Measurements from ENCODE around the gene AGGF1. TPM values are rescaled to one million over a fixed set of nuclear protein-coding genes. Genes with fewer than 3 reads are reported as not detected.

Gene AGGF1
- total RNA-seq, 2 experiments from 2014 or later = 27.7 to 33.5 TPM

DNA sequence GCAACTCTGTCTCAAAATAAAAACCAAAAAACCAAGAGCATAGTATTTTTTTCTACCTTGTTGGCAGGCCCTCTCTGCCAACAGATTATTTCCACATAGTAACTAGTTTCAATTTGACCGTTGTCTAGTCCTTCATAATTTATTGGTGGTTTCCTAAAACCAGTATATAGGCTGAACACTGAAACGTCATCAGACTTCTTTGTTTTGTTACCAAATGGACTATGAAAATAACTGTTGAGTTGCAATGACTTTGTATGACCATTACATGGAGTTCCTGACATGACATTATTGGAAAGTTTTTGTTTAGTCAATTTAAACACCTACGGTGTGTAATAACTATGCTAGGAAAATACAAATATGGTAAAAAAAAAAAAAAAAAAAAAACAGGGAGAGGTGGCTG lies 1.7 kb downstream of the AGGF1 start:
- Mint-ChIP-seq H3K4me1 (ENCODE audit: low read depth) (peaks cover 30% of the 10 kb centered on the region), H3K9me3 (peaks cover 18% of the 10 kb centered on the region), H3K27me3 (no peaks in the 10 kb centered on the region), H3K27ac (peak overlapping the region; percentile 94), H3K36me3 (ENCODE audit: low read depth) (peaks cover 39% of the 10 kb centered on the region), H3K4me3 (peak overlapping the region; percentile 94)
- ChIA-PET POLR2A (interaction anchor here (0.6 to 1.2 kb wide), 4 partner anchors 11 to 474 kb away, joined by 3 to 4 read pairs (median 3); partner anchors contain the start of gene ZBED3), CTCF (interaction anchor here (0.9 to 2.5 kb wide), 2 partner anchors 45 to 46 kb away, joined by 4 to 15 read pairs; no protein-coding TSS in a partner anchor)
- TF ChIP-seq CTCF (IDR thresholded peaks at IDR 0.05) = no peak
- intact Hi-C loops (cut with micrococcal nuclease) = no loop called here
- ATAC-seq = no peak
- no peak for DNase-seq

- no peak for TF ChIP-seq CTCF (IDR thresholded peaks at IDR 0.05)
- Mint-ChIP-seq H3K27me3 (no peaks in the 10 kb centered on the region), H3K4me3 (no peak overlapping the region), H3K36me3 (ENCODE audit: low read depth) (peaks cover 43% of the 10 kb centered on the region), H3K4me1 (ENCODE audit: low read depth) (peaks cover 30% of the 10 kb centered on the region), H3K9me3 (peaks cover 18% of the 10 kb centered on the region), H3K27ac (no peak overlapping the region)
- ChIA-PET POLR2A (no interaction called here), CTCF (interaction anchor here (0.6 to 0.9 kb wide), 2 partner anchors 38 to 45 kb away, joined by 3 to 4 read pairs; no protein-coding TSS in a partner anchor)
- intact Hi-C loops (cut with micrococcal nuclease) = no loop called here
- DNase-seq = no peak
- no peak for ATAC-seq
Measured at GRCh38 chr5:77032635-77033034, 2.4 kb downstream of the AGGF1 start.

DNA sequence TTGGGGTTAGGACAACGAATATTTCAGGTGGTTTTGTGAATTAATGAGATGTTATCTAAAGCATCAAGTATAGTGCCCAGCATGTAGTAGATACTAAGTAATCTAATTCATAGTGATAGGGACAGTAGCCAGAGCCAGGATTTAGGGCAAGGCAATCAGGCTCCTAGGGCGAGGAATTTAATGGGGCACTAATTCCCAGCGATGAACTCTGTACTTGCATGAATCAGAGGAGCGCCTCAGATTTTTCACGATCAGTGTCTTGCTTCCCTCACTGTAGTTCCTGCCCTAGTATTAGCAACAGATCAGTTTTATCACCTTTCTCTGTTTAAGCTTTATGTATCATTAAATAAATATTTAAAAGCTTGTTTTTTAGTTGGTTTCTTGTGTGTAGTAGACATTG lies 3.1 kb downstream of the AGGF1 start:
- Mint-ChIP-seq H3K27me3 (no peaks in the 10 kb centered on the region), H3K4me1 (ENCODE audit: low read depth) (peaks cover 30% of the 10 kb centered on the region), H3K9me3 (peaks cover 15% of the 10 kb centered on the region), H3K36me3 (ENCODE audit: low read depth) (peaks cover 42% of the 10 kb centered on the region), H3K27ac (no peak overlapping the region), H3K4me3 (no peak overlapping the region)
- no peak for TF ChIP-seq CTCF (IDR thresholded peaks at IDR 0.05)
- DNase-seq (no peak), ATAC-seq (no peak)
- intact Hi-C loops (cut with micrococcal nuclease) = no loop called here
- CTCF ChIA-PET = interaction anchor here (0.6 kb wide), 1 partner anchor 38 kb away, joined by 3 read pairs; no protein-coding TSS in a partner anchor
- POLR2A ChIA-PET = no interaction called here

GRCh38 chr5:77035950-77036349 lies 5.7 kb downstream of the AGGF1 start:
- no peaks in the 10 kb centered on the region for H3K9me3 Mint-ChIP-seq
- no peak overlapping the region for H3K4me3 Mint-ChIP-seq
- intact Hi-C loops (cut with micrococcal nuclease) = no loop called here
- ChIA-PET POLR2A (no interaction called here), CTCF (no interaction called here)
- H3K27ac Mint-ChIP-seq = no peak overlapping the region
- TF ChIP-seq CTCF (IDR thresholded peaks at IDR 0.05) = no peak
- H3K27me3 Mint-ChIP-seq = no peaks in the 10 kb centered on the region
- ATAC-seq = no peak
- H3K36me3 Mint-ChIP-seq (ENCODE audit: low read depth) = peaks cover 37% of the 10 kb centered on the region
- DNase-seq = no peak
- H3K4me1 Mint-ChIP-seq (ENCODE audit: low read depth) = peaks cover 29% of the 10 kb centered on the region

- Mint-ChIP-seq H3K4me3 (no peak overlapping the region), H3K4me1 (ENCODE audit: low read depth) (peaks cover 10% of the 10 kb centered on the region), H3K9me3 (no peaks in the 10 kb centered on the region), H3K36me3 (ENCODE audit: low read depth) (peaks cover 20% of the 10 kb centered on the region), H3K27ac (no peak overlapping the region), H3K27me3 (no peaks in the 10 kb centered on the region)
- CTCF ChIA-PET = no interaction called here
- no peak for TF ChIP-seq CTCF (IDR thresholded peaks at IDR 0.05)
- no peak for DNase-seq
- POLR2A ChIA-PET = interaction anchor here (0.6 kb wide), 1 partner anchor 986 kb away, joined by 3 read pairs; no protein-coding TSS in a partner anchor
- ATAC-seq = peak; percentile 70
- intact Hi-C loops (cut with micrococcal nuclease) = no loop called here
Measured at GRCh38 chr5:77046416-77047073, 16.3 kb downstream of the AGGF1 start.

All from activated CD8-positive, alpha-beta T cell treated with anti-CD3 and anti-CD28 coated beads for 36 hours (primary cell).